ENCODE results near the gene SDK1.

- TF ChIP-seq EZH2 (IDR thresholded peaks at IDR 0.05; ENCODE audit: borderline replicate concordance, low read depth, low read length, severe bottlenecking) (no peak), CTCF (IDR thresholded peaks at IDR 0.05; ENCODE audit: extremely low read depth in 1 of 2, insufficient read depth in 1 of 2, low read depth in 1 of 2, low read length in 2 of 2) (no peak), POLR2AphosphoS5 (IDR thresholded peaks at IDR 0.05; ENCODE audit: insufficient read depth, low read depth, low read length) (no peak), POLR2A (IDR thresholded peaks at IDR 0.05; ENCODE audit: low read depth, low read length) (no peak)
Measured at GRCh38 chr7:4022265-4022664, 721.2 kb downstream of the SDK1 start.

All from endothelial cell of umbilical vein (primary cell).